Heart left ventricle (tissue), 13 donors: Measurements from ENCODE around the gene RPS2.

Source experiments
- POLR2A ChIP-seq, 2 donors: fragments of 450-650 bp; IDR thresholded peaks; one replicate each; pipeline ENCODE4 v1.6.1; 2017; ENCODE audit warnings: antibody characterized with exemption in 2 of 2, mild to moderate bottlenecking in 2 of 2, moderate library complexity in 2 of 2
- TF ChIP-seq, protein P1 (sequence below), 12 donors: fragments of 200-600 bp; sonication (generic) in 4 of 12; IDR thresholded peaks; one replicate each; pipeline versions ENCODE4 v1.5.0 to v1.8.0; 2018 to 2022; ENCODE audit warnings: antibody characterized with exemption in 12 of 12, mild to moderate bottlenecking in 5 of 12
- donor health status: ischemic (EF 13 %, LVEDD 7.1; RV severe dilation, severe dysfunction).
- donor health status: DM: no; HTN: yes; CAD: no.
- donor health status: DM: no; HTN: no; CAD: no.
- donor health status: ischemic (EF 25% LVEDD 6.9; RV normal size, moderate dysfunction).
- donor health status: ischemic (EF 25% LVEDD 5.7; RV mildly dilated, moderate dysfunction).
- donor health status: ischemic (EF 35%, LVEDD 5.7; RV mildly dilated, moderate dysfunction).
- donor health status: nonischemic (EF 11% LVEDD 7.7; RV severe dilation, severe dysfunction).
- donor health status: DM: yes; HTN: yes; CAD: no.
- donor health status: PGD.
- donor health status: ischemic (EF 29% LVEDD 5.4; RV normal size, mild dysfunction).
- donor health status: nonischemic (EF 23%, LVEDD 6.1; RV moderate dilation, normal function).

DNA sequence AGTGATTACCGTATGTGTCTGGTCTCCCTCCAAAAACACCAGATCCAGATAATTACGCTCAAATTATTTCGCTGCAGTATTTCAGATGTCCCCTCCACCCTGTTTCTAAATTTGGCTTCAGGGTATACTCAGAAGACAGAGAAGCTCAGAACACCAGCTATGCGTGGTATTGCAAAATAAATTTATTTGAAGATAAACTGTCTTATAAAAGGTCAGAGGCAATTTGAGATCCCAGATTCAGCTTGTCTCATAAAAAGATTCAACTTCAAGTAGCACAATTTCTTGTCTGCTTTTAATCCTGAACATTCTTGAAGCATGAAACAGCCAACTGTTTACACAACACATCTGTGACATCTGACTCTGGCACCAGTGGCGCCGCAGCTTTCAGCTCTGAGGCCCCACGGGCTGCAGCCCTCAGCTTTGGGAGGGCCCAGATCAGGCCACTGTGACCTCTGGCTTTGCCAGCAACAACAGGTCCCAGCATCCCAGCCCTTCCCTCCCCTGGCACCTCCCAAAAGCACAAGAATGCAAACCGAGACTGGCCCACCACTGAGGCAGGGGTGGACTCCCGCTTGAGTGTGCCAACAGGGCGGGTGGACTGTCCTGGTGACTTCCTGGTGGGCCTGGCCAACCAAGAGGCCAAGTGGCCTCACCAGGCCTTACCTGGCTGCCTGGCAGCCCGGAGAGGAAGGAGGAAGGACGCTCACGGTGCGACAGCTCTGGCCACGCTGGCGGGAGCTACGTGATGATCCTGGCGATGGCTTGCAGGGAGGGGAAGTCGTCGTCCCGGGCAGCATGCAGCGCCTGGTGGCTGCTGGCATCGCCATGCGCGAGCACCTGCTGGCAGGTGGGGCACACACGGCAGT lies 33.1 kb upstream of the RPS2 start:
- no peak for TF ChIP-seq POLR2A (IDR thresholded peaks at IDR 0.05)
- TF ChIP-seq, protein P1, sequence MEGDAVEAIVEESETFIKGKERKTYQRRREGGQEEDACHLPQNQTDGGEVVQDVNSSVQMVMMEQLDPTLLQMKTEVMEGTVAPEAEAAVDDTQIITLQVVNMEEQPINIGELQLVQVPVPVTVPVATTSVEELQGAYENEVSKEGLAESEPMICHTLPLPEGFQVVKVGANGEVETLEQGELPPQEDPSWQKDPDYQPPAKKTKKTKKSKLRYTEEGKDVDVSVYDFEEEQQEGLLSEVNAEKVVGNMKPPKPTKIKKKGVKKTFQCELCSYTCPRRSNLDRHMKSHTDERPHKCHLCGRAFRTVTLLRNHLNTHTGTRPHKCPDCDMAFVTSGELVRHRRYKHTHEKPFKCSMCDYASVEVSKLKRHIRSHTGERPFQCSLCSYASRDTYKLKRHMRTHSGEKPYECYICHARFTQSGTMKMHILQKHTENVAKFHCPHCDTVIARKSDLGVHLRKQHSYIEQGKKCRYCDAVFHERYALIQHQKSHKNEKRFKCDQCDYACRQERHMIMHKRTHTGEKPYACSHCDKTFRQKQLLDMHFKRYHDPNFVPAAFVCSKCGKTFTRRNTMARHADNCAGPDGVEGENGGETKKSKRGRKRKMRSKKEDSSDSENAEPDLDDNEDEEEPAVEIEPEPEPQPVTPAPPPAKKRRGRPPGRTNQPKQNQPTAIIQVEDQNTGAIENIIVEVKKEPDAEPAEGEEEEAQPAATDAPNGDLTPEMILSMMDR (IDR thresholded peaks at IDR 0.05): no peak
